GM11168 (cell line): Measurements from ENCODE around the gene CACNB3.
"Not testable (repeated sequence)": the region's sequence is repeated elsewhere in the genome, so short reads cannot be mapped to it uniquely, and the experiment has no call there.

Experiments
- in situ Hi-C: fragments of 300-500 bp; cut with MboI; formaldehyde crosslinking; loops from one replicate; pipeline ENCODE4 v1.12.0; 2022; ENCODE audit warnings: low sequenced_read_pairs; ENCODE audit not compliant: unreplicated experiment

The CACNB3 gene

GRCh38 chr12:48815126-48816110, 2.9 kb upstream of the CACNB3 start:
- in situ Hi-C loops = no loop called here

- in situ Hi-C loops = no loop called here
These were observed 2.0 kb upstream of the CACNB3 start for GRCh38 chr12:48816143-48816854.

GRCh38 chr12:48818831-48819590, 715 bp downstream of the CACNB3 start:
- in situ Hi-C loops = no loop called here

GRCh38 chr12:48819986-48820725, 1.9 kb downstream of the CACNB3 start:
- in situ Hi-C loops = no loop called here

GRCh38 chr12:48822139-48822538, 3.8 kb downstream of the CACNB3 start:
- in situ Hi-C loops = no loop called here

GRCh38 chr12:48822711-48823110, 4.4 kb downstream of the CACNB3 start:
- in situ Hi-C loops = no loop called here

GRCh38 chr12:48823281-48823680, 5.0 kb downstream of the CACNB3 start:
- in situ Hi-C loops = no loop called here

- in situ Hi-C loops = no loop called here
These were observed 5.8 kb downstream of the CACNB3 start for GRCh38 chr12:48824112-48824511.

- in situ Hi-C loops = no loop called here
These were observed 6.6 kb downstream of the CACNB3 start for GRCh38 chr12:48824905-48825304.

- in situ Hi-C loops = no loop called here
These were observed 8.0 kb downstream of the CACNB3 start for GRCh38 chr12:48826209-48826855.

- in situ Hi-C loops = no loop called here
These were observed 8.7 kb downstream of the CACNB3 start for GRCh38 chr12:48827026-48827425.

- in situ Hi-C loops = no loop called here
These were observed 9.3 kb downstream of the CACNB3 start for GRCh38 chr12:48827513-48828096.

- in situ Hi-C loops = no loop called here
These were observed 10.0 kb downstream of the CACNB3 start for GRCh38 chr12:48828293-48828692.

- in situ Hi-C loops = no loop called here
These were observed 10.7 kb downstream of the CACNB3 start for GRCh38 chr12:48828841-48829575.

- in situ Hi-C loops = no loop called here
These were observed 13.0 kb downstream of the CACNB3 start for GRCh38 chr12:48831257-48831656.

- in situ Hi-C loops = no loop called here
These were observed 14.2 kb downstream of the CACNB3 start for GRCh38 chr12:48832321-48833060.

GRCh38 chr12:48838048-48838447, 19.8 kb downstream of the CACNB3 start:
- in situ Hi-C loops = no loop called here

- in situ Hi-C loops = not testable (repeated sequence)
These were observed 23.7 kb downstream of the CACNB3 start for GRCh38 chr12:48842021-48842420.
